ENCODE results near the gene HK1.
"Not testable (repeated sequence)": the region's sequence is repeated elsewhere in the genome, so short reads cannot be mapped to it uniquely, and the experiment has no call there.

HK1 gene

GRCh38 chr10:69278446-69278963 is at the start of gene HK1:
TSS of gene HK1 (plus strand) at chr10:69278496.
- DNase-seq = no peak

GRCh38 chr10:69229616-69229916 is 48.7 kb upstream of the HK1 start:
- no peak for DNase-seq

GRCh38 chr10:69230128-69230527 is 48.2 kb upstream of the HK1 start:
- DNase-seq = no peak

GRCh38 chr10:69232252-69232651 is 46.0 kb upstream of the HK1 start:
- no peak for DNase-seq

- DNase-seq = no peak
Measured at GRCh38 chr10:69232736-69233480, 45.4 kb upstream of the HK1 start.

GRCh38 chr10:69234447-69234846 is 43.8 kb upstream of the HK1 start:
- DNase-seq = no peak

- DNase-seq = peak; percentile 66
Measured at GRCh38 chr10:69237528-69238159, 40.7 kb upstream of the HK1 start.

- DNase-seq = no peak
Measured at GRCh38 chr10:69239136-69239535, 39.2 kb upstream of the HK1 start.

GRCh38 chr10:69239816-69240434 is 38.4 kb upstream of the HK1 start:
- no peak for DNase-seq

- DNase-seq = no peak
Measured at GRCh38 chr10:69240455-69240854, 37.8 kb upstream of the HK1 start.

- no peak for DNase-seq
Measured at GRCh38 chr10:69241575-69241974, 36.7 kb upstream of the HK1 start.

- no peak for DNase-seq
Measured at GRCh38 chr10:69242040-69242851, 36.0 kb upstream of the HK1 start.

GRCh38 chr10:69242852-69243212 is 35.5 kb upstream of the HK1 start:
- DNase-seq = no peak

- DNase-seq = no peak
Measured at GRCh38 chr10:69243817-69244216, 34.5 kb upstream of the HK1 start.

- DNase-seq = no peak
Measured at GRCh38 chr10:69246036-69246435, 32.3 kb upstream of the HK1 start.

- no peak for DNase-seq
Measured at GRCh38 chr10:69246581-69247312, 31.5 kb upstream of the HK1 start.

- no peak for DNase-seq
Measured at GRCh38 chr10:69247313-69247710, 31.0 kb upstream of the HK1 start.

- DNase-seq = no peak
Measured at GRCh38 chr10:69248117-69248730, 30.1 kb upstream of the HK1 start.

- no peak for DNase-seq
Measured at GRCh38 chr10:69250041-69250440, 28.3 kb upstream of the HK1 start.

- not testable (repeated sequence) for DNase-seq
Measured at GRCh38 chr10:69251417-69251816, 26.9 kb upstream of the HK1 start.

GRCh38 chr10:69253171-69253570 is 25.1 kb upstream of the HK1 start:
- DNase-seq = no peak

- DNase-seq = no peak
Measured at GRCh38 chr10:69254877-69255276, 23.4 kb upstream of the HK1 start.

Measured in NCI-H1048 (cell line).